ENCODE measurements around the gene GFRA3. TPM values are rescaled to one million over a fixed set of nuclear protein-coding genes. Genes with fewer than 3 reads are reported as not detected.

Gene GFRA3
- total RNA-seq, 4 donors from 2014 or later = 0.48 to 3.4 (median 0.55) TPM; not detected in 1

DNA sequence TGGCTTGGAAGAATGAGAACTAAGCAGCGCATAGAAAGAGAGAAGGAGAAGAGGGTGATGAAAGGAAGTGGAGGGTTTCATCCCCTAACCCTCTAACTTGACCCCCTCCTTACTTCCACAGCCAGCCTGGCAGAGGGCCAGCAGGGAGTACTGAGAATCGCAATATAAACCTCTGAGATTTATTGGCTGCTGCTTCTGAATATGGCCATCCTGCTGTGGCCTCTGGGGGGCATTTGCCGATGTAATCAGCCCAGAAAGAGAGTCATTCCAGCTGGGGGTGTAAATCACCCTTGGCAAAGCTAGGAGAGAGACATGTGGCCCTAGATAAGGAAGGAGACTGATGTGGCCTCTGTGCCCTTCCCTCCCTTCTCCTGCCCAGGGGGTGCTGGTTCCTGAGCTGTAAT lies 960 bp upstream of the GFRA3 start:
- TF ChIP-seq POLR2A (IDR thresholded peaks at IDR 0.05) (no peak), POLR2AphosphoS5 (IDR thresholded peaks at IDR 0.05) (no peak), EP300 (IDR thresholded peaks at IDR 0.05; ENCODE audit: low read depth) (no peak)
- TF ChIP-seq, protein P1, sequence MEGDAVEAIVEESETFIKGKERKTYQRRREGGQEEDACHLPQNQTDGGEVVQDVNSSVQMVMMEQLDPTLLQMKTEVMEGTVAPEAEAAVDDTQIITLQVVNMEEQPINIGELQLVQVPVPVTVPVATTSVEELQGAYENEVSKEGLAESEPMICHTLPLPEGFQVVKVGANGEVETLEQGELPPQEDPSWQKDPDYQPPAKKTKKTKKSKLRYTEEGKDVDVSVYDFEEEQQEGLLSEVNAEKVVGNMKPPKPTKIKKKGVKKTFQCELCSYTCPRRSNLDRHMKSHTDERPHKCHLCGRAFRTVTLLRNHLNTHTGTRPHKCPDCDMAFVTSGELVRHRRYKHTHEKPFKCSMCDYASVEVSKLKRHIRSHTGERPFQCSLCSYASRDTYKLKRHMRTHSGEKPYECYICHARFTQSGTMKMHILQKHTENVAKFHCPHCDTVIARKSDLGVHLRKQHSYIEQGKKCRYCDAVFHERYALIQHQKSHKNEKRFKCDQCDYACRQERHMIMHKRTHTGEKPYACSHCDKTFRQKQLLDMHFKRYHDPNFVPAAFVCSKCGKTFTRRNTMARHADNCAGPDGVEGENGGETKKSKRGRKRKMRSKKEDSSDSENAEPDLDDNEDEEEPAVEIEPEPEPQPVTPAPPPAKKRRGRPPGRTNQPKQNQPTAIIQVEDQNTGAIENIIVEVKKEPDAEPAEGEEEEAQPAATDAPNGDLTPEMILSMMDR (IDR thresholded peaks at IDR 0.05) = no peak
- no peaks in the 10 kb centered on the region for H3K36me3 ChIP-seq
- peaks cover 25% of the 10 kb centered on the region for H3K27me3 ChIP-seq
- H3K9me3 ChIP-seq = no peaks in the 10 kb centered on the region
- H3K4me3 ChIP-seq = no peak overlapping the region
- no peak overlapping the region for H3K27ac ChIP-seq
- peaks cover 0 to 8% (median 6%) of the 10 kb centered on the region in 4 donors for H3K4me1 ChIP-seq
- DNase-seq = no peak
- in situ Hi-C loops (cut with MboI; ENCODE audit: low pct_ligation_motif_present in 1 of 4, low pct_unique_long_range_greater_than_20kb in 1 of 4, low sequenced_read_pairs in 3 of 4) (no loop called here), intact Hi-C loops (cut with DNase I; ENCODE audit: low total_unique reads) (no loop called here)
- 38 to 43% methylated on average over 3 of the region's 3 CpGs for WGBS, 2 donors (ENCODE audit: low coverage in 1 of 2)

DNA sequence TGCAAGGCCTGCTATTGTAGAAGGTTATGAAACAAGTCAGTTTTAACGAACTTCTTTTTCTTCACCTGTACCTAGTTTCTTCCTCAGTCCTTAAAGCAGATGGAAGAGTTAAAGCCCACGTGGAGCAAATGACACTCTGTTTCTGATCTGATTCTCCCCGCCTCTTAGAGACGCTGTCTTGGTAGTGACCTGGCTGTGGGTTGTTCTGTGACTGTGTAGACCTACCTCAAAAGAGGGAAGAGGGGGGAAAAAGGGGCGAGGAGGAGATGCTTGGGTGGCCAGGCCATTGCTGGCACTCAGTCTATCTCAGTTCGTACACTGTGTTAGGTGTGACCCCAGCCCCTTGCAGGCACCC lies 610 bp downstream of the GFRA3 start:
- WGBS, 2 donors (ENCODE audit: low coverage in 1 of 2) = 20 to 64% methylated on average over 1 to 6 of the region's 6 CpGs
- in situ Hi-C loops (cut with MboI; ENCODE audit: low pct_ligation_motif_present in 1 of 4, low pct_unique_long_range_greater_than_20kb in 1 of 4, low sequenced_read_pairs in 3 of 4) = no loop called here
- H3K27ac ChIP-seq = no peak overlapping the region

DNA sequence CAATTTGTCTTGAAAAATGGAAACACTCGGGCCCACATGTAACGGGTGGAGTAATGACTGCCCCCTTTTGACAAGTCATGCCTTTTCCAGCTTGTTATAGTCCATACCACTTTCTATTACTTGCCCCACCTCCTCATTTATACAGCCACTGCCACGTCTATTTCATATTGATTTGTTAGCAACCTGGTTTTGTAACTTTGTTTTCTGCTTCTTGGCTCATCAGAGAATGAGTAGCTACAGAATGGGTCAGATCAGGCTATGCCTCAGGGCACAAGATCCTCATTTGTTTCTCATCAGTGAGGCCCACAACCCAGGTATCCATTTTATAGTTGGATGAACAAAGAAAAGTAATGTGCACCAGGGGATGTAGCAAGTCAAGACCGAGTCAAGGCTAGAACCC lies 1.7 kb downstream of the GFRA3 start:
- Histone ChIP-seq H3K36me3 (no peaks in the 10 kb centered on the region), H3K27me3 (peaks cover 25% of the 10 kb centered on the region), H3K27ac (no peak overlapping the region), H3K4me1 (peaks cover 0 to 8% (median 6%) of the 10 kb centered on the region in 4 donors), H3K9me3 (no peaks in the 10 kb centered on the region), H3K4me3 (no peak overlapping the region)
- intact Hi-C loops (cut with DNase I; ENCODE audit: low total_unique reads) (no loop called here), in situ Hi-C loops (cut with MboI; ENCODE audit: low pct_ligation_motif_present in 1 of 4, low pct_unique_long_range_greater_than_20kb in 1 of 4, low sequenced_read_pairs in 3 of 4) (no loop called here)
- TF ChIP-seq POLR2A (IDR thresholded peaks at IDR 0.05) (no peak), POLR2AphosphoS5 (IDR thresholded peaks at IDR 0.05) (no peak)
- WGBS, 2 donors (ENCODE audit: low coverage in 1 of 2) = 96 to 97% methylated on average over 3 to 4 of the region's 4 CpGs
- DNase-seq = no peak

More for the DNA sequence above, 610 bp downstream of the GFRA3 start:
- Histone ChIP-seq H3K9me3 (no peaks in the 10 kb centered on the region), H3K4me3 (peak overlapping the region in 2 of 4 donors; percentile 26 to 48), H3K36me3 (no peaks in the 10 kb centered on the region), H3K27me3 (peaks cover 25% of the 10 kb centered on the region), H3K4me1 (peaks cover 0 to 8% (median 6%) of the 10 kb centered on the region in 4 donors)
- DNase-seq = no peak
- TF ChIP-seq POLR2AphosphoS5 (IDR thresholded peaks at IDR 0.05) (no peak), EP300 (IDR thresholded peaks at IDR 0.05; ENCODE audit: low read depth) (no peak), POLR2A (IDR thresholded peaks at IDR 0.05) (no peak)
- TF ChIP-seq, protein P1 (IDR thresholded peaks at IDR 0.05) = no peak
- intact Hi-C loops (cut with DNase I; ENCODE audit: low total_unique reads) = no loop called here

DNA sequence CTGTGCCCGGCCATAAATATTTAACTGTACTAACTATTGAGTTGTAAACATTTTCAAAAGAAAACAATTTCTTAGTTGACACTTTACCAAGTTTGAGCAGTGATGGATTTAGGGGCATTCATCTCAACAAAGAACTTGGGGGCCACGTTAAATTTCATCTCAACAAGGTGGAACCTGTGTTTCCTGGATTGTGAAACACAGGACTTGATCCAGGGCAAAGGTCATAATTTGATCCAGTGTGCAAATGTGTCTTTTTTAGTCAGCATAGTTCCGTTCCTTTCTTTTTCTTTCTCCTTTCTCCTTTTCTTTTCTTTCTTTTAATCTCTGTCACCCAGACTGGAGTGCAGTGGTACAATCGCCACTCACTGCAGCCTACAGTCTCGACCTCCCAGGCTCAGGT lies 3.1 kb downstream of the GFRA3 start:
- DNase-seq = no peak
- Histone ChIP-seq H3K36me3 (no peaks in the 10 kb centered on the region), H3K27ac (no peak overlapping the region), H3K4me3 (no peak overlapping the region), H3K27me3 (peaks cover 25% of the 10 kb centered on the region), H3K4me1 (peaks cover 0 to 8% (median 6%) of the 10 kb centered on the region in 4 donors), H3K9me3 (no peaks in the 10 kb centered on the region)
- TF ChIP-seq POLR2A (IDR thresholded peaks at IDR 0.05) (no peak), POLR2AphosphoS5 (IDR thresholded peaks at IDR 0.05) (no peak), EP300 (IDR thresholded peaks at IDR 0.05; ENCODE audit: low read depth) (no peak)
- TF ChIP-seq, protein P1 (IDR thresholded peaks at IDR 0.05) = no peak
- intact Hi-C loops (cut with DNase I; ENCODE audit: low total_unique reads) (no loop called here), in situ Hi-C loops (cut with MboI; ENCODE audit: low pct_ligation_motif_present in 1 of 4, low pct_unique_long_range_greater_than_20kb in 1 of 4, low sequenced_read_pairs in 3 of 4) (no loop called here)
- WGBS, 2 donors (ENCODE audit: low coverage in 1 of 2) = 70 to 93% methylated on average over 4 to 5 of the region's 5 CpGs

DNA sequence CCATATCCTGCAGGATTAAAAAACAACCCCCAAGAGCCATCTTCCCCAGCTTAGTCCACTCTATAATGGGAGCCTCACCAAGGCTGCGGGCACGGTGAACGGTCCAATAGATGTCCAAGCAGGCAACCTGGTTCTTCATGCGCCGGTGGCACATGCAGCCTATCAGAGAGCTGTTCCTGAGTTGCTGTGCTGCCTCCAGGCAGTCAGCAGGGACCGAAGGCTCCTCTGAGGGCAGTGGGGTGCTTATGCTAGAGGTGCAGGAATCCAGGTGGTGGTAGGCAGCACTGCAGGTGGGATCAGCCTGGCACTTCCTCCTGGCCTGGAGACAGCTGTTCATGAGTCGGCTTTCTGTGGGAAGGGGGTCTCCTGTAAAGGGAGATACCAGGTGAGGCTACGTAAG lies 10.2 kb downstream of the GFRA3 start:
- H3K36me3 ChIP-seq = no peaks in the 10 kb centered on the region
- in situ Hi-C loops (cut with MboI; ENCODE audit: low pct_ligation_motif_present in 1 of 4, low pct_unique_long_range_greater_than_20kb in 1 of 4, low sequenced_read_pairs in 3 of 4) = no loop called here
- intact Hi-C loops (cut with DNase I; ENCODE audit: low total_unique reads) = no loop called here
- WGBS, 2 donors (ENCODE audit: low coverage in 1 of 2) = 91 to 100% methylated on average over 1 to 8 of the region's 8 CpGs
- no peak for DNase-seq
- H3K9me3 ChIP-seq = no peaks in the 10 kb centered on the region
- no peak overlapping the region for H3K27ac ChIP-seq
- TF ChIP-seq POLR2A (IDR thresholded peaks at IDR 0.05) (no peak), POLR2AphosphoS5 (IDR thresholded peaks at IDR 0.05) (no peak), EP300 (IDR thresholded peaks at IDR 0.05; ENCODE audit: low read depth) (no peak)
- TF ChIP-seq, protein P1 (IDR thresholded peaks at IDR 0.05) = no peak
- no peaks in the 10 kb centered on the region for H3K27me3 ChIP-seq
- H3K4me3 ChIP-seq = no peak overlapping the region
- H3K4me1 ChIP-seq = no peaks in the 10 kb centered on the region
